WTC11 (cell line): ENCODE measurements around the gene PCK2. TPM values are rescaled to one million over a fixed set of nuclear protein-coding genes. Genes with fewer than 3 reads are reported as not detected.

Experiments
- ATAC-seq: fragments of 200-7000 bp; cut with Tn5 transposase; 2 replicates; pipeline ENCODE4 v1.10.0; 2021; ENCODE audit warnings: mild to moderate bottlenecking, moderate library complexity
- CTCF ChIA-PET: fragments of 300-600 bp; sonication (Branson Sonifier 250); formaldehyde crosslinking; loops from one replicate; lab custom pipeline; 2021; ENCODE audit warnings: antibody characterized with exemption; lab: Charles Lee
- POLR2A ChIA-PET: fragments of 350-600 bp; sonication (Branson Sonifier 250); formaldehyde crosslinking; loops from one replicate; lab custom pipeline; 2021; ENCODE audit warnings: antibody characterized with exemption; lab: Charles Lee
- DNase-seq: peaks from one replicate; pipeline ENCODE4 v3.0.0; 2021; ENCODE audit warnings: low spot score
- H3K27ac Mint-ChIP-seq: 2 replicates; pipeline ENCODE4 v1.8.0; 2021; ENCODE audit warnings: mixed read lengths
- H3K27me3 Mint-ChIP-seq: 2 replicates; pipeline ENCODE4 v1.8.0; 2021; ENCODE audit warnings: low read depth, mild to moderate bottlenecking, moderate library complexity, mixed read lengths
- H3K36me3 Mint-ChIP-seq: 2 replicates; pipeline ENCODE4 v1.8.0; 2021; ENCODE audit warnings: mixed read lengths
- H3K4me1 Mint-ChIP-seq: 2 replicates; pipeline ENCODE4 v1.8.0; 2022; ENCODE audit warnings: mixed read lengths
- H3K4me3 Mint-ChIP-seq: 2 replicates; pipeline ENCODE4 v1.8.0; 2021; ENCODE audit warnings: mild to moderate bottlenecking, moderate library complexity, mixed read lengths
- H3K9me3 Mint-ChIP-seq: 2 replicates; pipeline ENCODE4 v1.8.0; 2021; ENCODE audit warnings: mixed read lengths
- AR ChIP-seq: fragments of 250-450 bp; sonication (Bioruptor Pico); IDR thresholded peaks from 2 replicates; pipeline ENCODE4 v1.9.0; 2021; ENCODE audit warnings: mild to moderate bottlenecking
- ATF3 ChIP-seq: sonication (generic); formaldehyde crosslinking; conservative IDR thresholded peaks from 2 replicates; pipeline ENCODE4 v1.8.1; 2022; ENCODE audit warnings: mild to moderate bottlenecking, missing genetic modification reagents
- ATF6 ChIP-seq: sonication (generic); formaldehyde crosslinking; IDR thresholded peaks from 2 replicates; pipeline ENCODE4 v1.8.1; 2023; ENCODE audit warnings: mild to moderate bottlenecking, missing genetic modification reagents
- CREB1 ChIP-seq: sonication (generic); formaldehyde crosslinking; IDR thresholded peaks from 2 replicates; pipeline ENCODE4 v1.8.0; 2023; ENCODE audit warnings: mild to moderate bottlenecking, missing genetic modification reagents
- E2F1 ChIP-seq: sonication (generic); formaldehyde crosslinking; IDR thresholded peaks from 2 replicates; pipeline ENCODE4 v1.8.0; 2022; ENCODE audit warnings: mild to moderate bottlenecking, missing genetic modification reagents
- EMX1 ChIP-seq: fragments of 250-450 bp; sonication (Bioruptor Pico); IDR thresholded peaks from 2 replicates; pipeline ENCODE4 v1.8.0; 2021; ENCODE audit warnings: mild to moderate bottlenecking
- GABPB1 ChIP-seq: sonication (generic); formaldehyde crosslinking; IDR thresholded peaks from 2 replicates; pipeline ENCODE4 v1.8.1; 2023; ENCODE audit warnings: mild to moderate bottlenecking, missing genetic modification reagents
- GTF2I ChIP-seq: fragments of 250-450 bp; sonication (Bioruptor Pico); conservative IDR thresholded peaks from 2 replicates; pipeline ENCODE4 v1.4.0; 2021; ENCODE audit warnings: mild to moderate bottlenecking
- HMGA2 ChIP-seq: fragments of 250-450 bp; sonication (Bioruptor Pico); IDR thresholded peaks from 2 replicates; pipeline ENCODE4 v1.4.0; 2021; ENCODE audit warnings: mild to moderate bottlenecking, moderate library complexity
- MLX ChIP-seq: sonication (generic); formaldehyde crosslinking; IDR thresholded peaks from 2 replicates; pipeline ENCODE4 v1.8.1; 2023; ENCODE audit warnings: mild to moderate bottlenecking, missing genetic modification reagents, moderate library complexity
- MXD4 ChIP-seq: fragments of 250-450 bp; sonication (Bioruptor Pico); IDR thresholded peaks from 2 replicates; pipeline ENCODE4 v1.8.0; 2021; ENCODE audit warnings: mild to moderate bottlenecking, moderate library complexity, borderline replicate concordance
- NR1H2 ChIP-seq: sonication (generic); formaldehyde crosslinking; IDR thresholded peaks from 2 replicates; pipeline ENCODE4 v1.9.0; 2021; ENCODE audit warnings: mild to moderate bottlenecking, moderate library complexity, missing genetic modification reagents
- PRRX2 ChIP-seq: fragments of 250-450 bp; sonication (Bioruptor Pico); IDR thresholded peaks from 2 replicates; pipeline ENCODE4 v1.8.0; 2021; ENCODE audit warnings: mild to moderate bottlenecking
- SMAD3 ChIP-seq: sonication (generic); formaldehyde crosslinking; IDR thresholded peaks from 2 replicates; pipeline ENCODE4 v1.8.0; 2022; ENCODE audit warnings: missing genetic modification reagents, mild to moderate bottlenecking, borderline replicate concordance
- SOX15 ChIP-seq: fragments of 250-450 bp; sonication (Bioruptor Pico); IDR thresholded peaks from 2 replicates; pipeline ENCODE4 v1.9.0; 2021; ENCODE audit warnings: mild to moderate bottlenecking
- TCF7 ChIP-seq: sonication (generic); formaldehyde crosslinking; IDR thresholded peaks from 2 replicates; pipeline ENCODE4 v1.8.0; 2022; ENCODE audit warnings: mild to moderate bottlenecking, low read depth, missing genetic modification reagents, moderate library complexity
- TEAD1 ChIP-seq: sonication (generic); formaldehyde crosslinking; IDR thresholded peaks from 2 replicates; pipeline ENCODE4 v1.8.0; 2022; ENCODE audit warnings: mild to moderate bottlenecking, missing genetic modification reagents
- ZNF512 ChIP-seq: sonication (generic); formaldehyde crosslinking; IDR thresholded peaks from 2 replicates; pipeline ENCODE4 v1.8.1; 2022; ENCODE audit warnings: missing genetic modification reagents, borderline replicate concordance
- total RNA-seq: library from RNA; stranded (reverse); gene quantifications from 3 replicates; pipeline ENCODE4 v1.2.3, GENCODE V29; 2021

Gene PCK2
- total RNA-seq, 1 experiment from 2014 or later = 67.0 TPM

GRCh38 chr14:24063263-24063836 lies 30.8 kb upstream of the PCK2 start:
- ChIA-PET POLR2A (no interaction called here), CTCF (interaction anchor here (0.5 to 6.0 kb wide), 3 partner anchors 29 to 60 kb away, joined by 3 to 27 read pairs (median 3); no protein-coding TSS in a partner anchor)
- no peaks in the 10 kb centered on the region for H3K27me3 Mint-ChIP-seq
- H3K36me3 Mint-ChIP-seq = no peaks in the 10 kb centered on the region
- no peak overlapping the region for H3K4me3 Mint-ChIP-seq
- no peak for ATAC-seq
- H3K9me3 Mint-ChIP-seq = no peaks in the 10 kb centered on the region
- TF ChIP-seq SOX15 = no peak
- no peak for TF ChIP-seq MLX (CRISPR knock-in tag)
- TF ChIP-seq HMGA2 = no peak
- TF ChIP-seq TEAD1 (CRISPR knock-in tag) = no peak
- TF ChIP-seq PRRX2 (CRISPR knock-in tag) = no peak
- TF ChIP-seq ZNF512 (CRISPR knock-in tag) = no peak
- TF ChIP-seq NR1H2 (CRISPR knock-in tag) = no peak
- no peak for TF ChIP-seq GABPB1 (CRISPR knock-in tag)
- no peak for TF ChIP-seq SMAD3 (CRISPR knock-in tag)
- no peak for TF ChIP-seq ATF3
- no peak for TF ChIP-seq MXD4
- peaks cover 6% of the 10 kb centered on the region for H3K4me1 Mint-ChIP-seq
- no peak for DNase-seq
- H3K27ac Mint-ChIP-seq = no peak overlapping the region

GRCh38 chr14:24064091-24064795 lies 29.9 kb upstream of the PCK2 start:
- no peak for DNase-seq
- TF ChIP-seq CREB1 (CRISPR knock-in tag) = no peak
- TF ChIP-seq TCF7 (CRISPR knock-in tag) = no peak
- no peak for TF ChIP-seq EMX1 (CRISPR knock-in tag)
- TF ChIP-seq E2F1 = no peak
- no peak for TF ChIP-seq GTF2I (CRISPR knock-in tag)
- no peak for TF ChIP-seq ATF6 (CRISPR knock-in tag)
- TF ChIP-seq AR = no peak
- TF ChIP-seq, all 79 proteins: peak for 0
- ChIA-PET CTCF (interaction anchor here (0.5 to 6.0 kb wide), 5 partner anchors 25 to 97 kb away, joined by 3 to 27 read pairs (median 3); partner anchors contain the start of genes IRF9 and PCK2), POLR2A (no interaction called here)
- Mint-ChIP-seq H3K4me3 (no peak overlapping the region), H3K27me3 (no peaks in the 10 kb centered on the region), H3K36me3 (no peaks in the 10 kb centered on the region), H3K27ac (no peak overlapping the region), H3K9me3 (no peaks in the 10 kb centered on the region), H3K4me1 (no peaks in the 10 kb centered on the region)
- no peak for ATAC-seq
